Sigmoid colon (tissue), 3 donors: ENCODE measurements around the gene GPC6.

ENCODE experiments used
- CTCF ChIP-seq, 4 experiments: fragments of 450-650 bp in 3 of 4; fragments of 200-600 bp in 1 of 4; IDR thresholded peaks; one replicate each; pipeline ENCODE4 v1.5.1; 2016 to 2019; ENCODE audit warnings: antibody characterized with exemption in 4 of 4, mild to moderate bottlenecking in 3 of 4, moderate library complexity in 2 of 4
- POLR2A ChIP-seq, 2 donors: fragments of 450-650 bp; IDR thresholded peaks; one replicate each; pipeline ENCODE4 v1.6.1; 2016; ENCODE audit warnings: antibody characterized with exemption in 2 of 2, mild to moderate bottlenecking in 2 of 2, moderate library complexity in 2 of 2

GRCh38 chr13:93558637-93559036 is 332.0 kb downstream of the GPC6 start:
- no peak for TF ChIP-seq CTCF (IDR thresholded peaks at IDR 0.05)
- no peak for TF ChIP-seq POLR2A (IDR thresholded peaks at IDR 0.05)
